SH-SY5Y (cell line): ENCODE measurements around the gene HSPA9.

Experiments
- GATA2 ChIP-seq: IDR thresholded peaks from 2 replicates; pipeline ENCODE4 v1.6.1; 2011; ENCODE audit warnings: mild to moderate bottlenecking, low read depth, low read length
- GATA3 ChIP-seq: IDR thresholded peaks from 2 replicates; pipeline ENCODE4 v1.6.1; 2011; ENCODE audit warnings: low read depth, mild to moderate bottlenecking, low read length, moderate library complexity

HSPA9 gene

GRCh38 chr5:138536215-138536614 is 39.0 kb downstream of the HSPA9 start:
- TF ChIP-seq GATA2 (no peak), GATA3 (no peak)

GRCh38 chr5:138533973-138534941 is 40.9 kb downstream of the HSPA9 start:
- TF ChIP-seq GATA3 (no peak), GATA2 (no peak)

- TF ChIP-seq GATA2 (no peak), GATA3 (no peak)
Measured at GRCh38 chr5:138529812-138530211, 45.4 kb downstream of the HSPA9 start.

GRCh38 chr5:138528744-138529469 is 46.3 kb downstream of the HSPA9 start:
- TF ChIP-seq GATA2 = no peak
- TF ChIP-seq GATA3 = no peak

- no peak for TF ChIP-seq GATA3
- TF ChIP-seq GATA2 = no peak
Measured at GRCh38 chr5:138528208-138528607, 47.0 kb downstream of the HSPA9 start.

- TF ChIP-seq GATA3 (no peak), GATA2 (no peak)
Measured at GRCh38 chr5:138527170-138527569, 48.0 kb downstream of the HSPA9 start.

- TF ChIP-seq GATA2 (no peak), GATA3 (no peak)
Measured at GRCh38 chr5:138523406-138523805, 51.8 kb downstream of the HSPA9 start.

- no peak for TF ChIP-seq GATA2
- TF ChIP-seq GATA3 = no peak
Measured at GRCh38 chr5:138520971-138521370, 54.2 kb downstream of the HSPA9 start.

- no peak for TF ChIP-seq GATA3
Measured at GRCh38 chr5:138517437-138517836, 57.8 kb downstream of the HSPA9 start.

- TF ChIP-seq GATA3 (no peak), GATA2 (no peak)
Measured at GRCh38 chr5:138515556-138516245, 59.5 kb downstream of the HSPA9 start.

GRCh38 chr5:138514021-138514420 is 61.2 kb downstream of the HSPA9 start:
- TF ChIP-seq GATA3 (no peak), GATA2 (no peak)

- TF ChIP-seq GATA3 (no peak), GATA2 (no peak)
Measured at GRCh38 chr5:138508958-138509357, 66.2 kb downstream of the HSPA9 start.

- TF ChIP-seq GATA2 (no peak), GATA3 (no peak)
Measured at GRCh38 chr5:138506370-138507306, 68.6 kb downstream of the HSPA9 start.
